A549 (cell line): ENCODE results near the gene DLG2. TPM values are rescaled to one million over a fixed set of nuclear protein-coding genes. Genes with fewer than 3 reads are reported as not detected.
"Not testable (repeated sequence)": the region's sequence is repeated elsewhere in the genome, so short reads cannot be mapped to it uniquely, and the experiment has no call there.

ENCODE experiments used
- ATAC-seq, 2 experiments: fragments of 200-7000 bp in 1 of 2; fragments of >200 bp in 1 of 2; cut with Nextera tagmentation in 1 of 2; cut with Tn5 transposase in 1 of 2; 3 replicates each; pipeline versions ENCODE4 v1.8.0 to v1.9.1; 2018 to 2020; ENCODE audit warnings: mild to moderate bottlenecking in 1 of 2, moderate library complexity in 1 of 2
- CTCF ChIA-PET: fragments of 300-600 bp; sonication (Branson Sonifier 250); formaldehyde crosslinking; extraction: SDS; loops from one replicate; lab custom pipeline; 2021; ENCODE audit warnings: antibody characterized with exemption, inconsistent platforms; lab: Yijun Ruan, JAX
- POLR2A ChIA-PET: fragments of 350-600 bp; formaldehyde crosslinking; extraction: SDS; loops from one replicate; lab custom pipeline; 2021; ENCODE audit warnings: antibody characterized with exemption, inconsistent platforms; lab: Yijun Ruan, JAX
- DNase-seq, 2 experiments: peaks; one replicate each; pipeline versions ENCODE4 v3.0.0 to v3.0.0-alpha.2; 2011 to 2016; ENCODE audit warnings: low read depth in 1 of 2, low spot score in 1 of 2
- FAIRE-seq: peaks from 2 replicates; lab custom pipeline; 2011; peaks lifted over from hg19 to GRCh38; lab: Jason Lieb, UNC
- H3K27ac ChIP-seq, 2 experiments: fragments of >200 bp; sonication (Bioruptor Twin); formaldehyde crosslinking; 3 replicates each; pipeline ENCODE4 v1.5.1; 2016 to 2017
- H3K4me1 ChIP-seq: fragments of >200 bp; sonication (Bioruptor Twin); formaldehyde crosslinking; 3 replicates; pipeline ENCODE4 v1.6.1; 2016
- H3K4me2 ChIP-seq: fragments of >200 bp; sonication (Bioruptor Twin); formaldehyde crosslinking; 3 replicates; pipeline ENCODE4 v1.6.1; 2016
- H3K4me3 ChIP-seq: fragments of >200 bp; sonication (Bioruptor Twin); formaldehyde crosslinking; 3 replicates; pipeline ENCODE4 v1.5.1; 2016
- H3K9me3 ChIP-seq: fragments of >200 bp; sonication (Bioruptor Twin); formaldehyde crosslinking; 3 replicates; pipeline ENCODE4 v1.6.1; 2016
- BHLHE40 ChIP-seq: IDR thresholded peaks from 2 replicates; pipeline ENCODE4 v1.6.1; 2012; ENCODE audit warnings: low read depth, low read length, inconsistent platforms
- CBX2 ChIP-seq: fragments of 200-600 bp; sonication (generic); IDR thresholded peaks from 2 replicates; pipeline ENCODE4 v1.6.1; 2016; ENCODE audit warnings: low read depth, mild to moderate bottlenecking, borderline replicate concordance
- CBX8 ChIP-seq: fragments of 200-600 bp; sonication (generic); IDR thresholded peaks from 2 replicates; pipeline ENCODE4 v1.6.1; 2016
- EHMT2 ChIP-seq: fragments of 200-600 bp; sonication (generic); IDR thresholded peaks from 2 replicates; pipeline ENCODE4 v1.6.1; 2016; ENCODE audit warnings: antibody characterized with exemption, low read depth, mild to moderate bottlenecking, moderate library complexity
- HEYL ChIP-seq: fragments of 250-450 bp; sonication (Bioruptor Pico); IDR thresholded peaks from 2 replicates; pipeline ENCODE4 v1.8.0; 2021; ENCODE audit warnings: mild to moderate bottlenecking, moderate library complexity
- HOXA7 ChIP-seq: fragments of 250-450 bp; sonication (Bioruptor Pico); IDR thresholded peaks from 2 replicates; pipeline ENCODE4 v1.5.0; 2020; ENCODE audit warnings: mild to moderate bottlenecking, moderate library complexity
- MAFK ChIP-seq: fragments of 450-650 bp; IDR thresholded peaks from 2 replicates; pipeline ENCODE4 v1.6.1; 2014; ENCODE audit not compliant: partially characterized antibody
- PBX3 ChIP-seq: IDR thresholded peaks from 2 replicates; pipeline ENCODE4 v1.6.1; 2012
- POLR2AphosphoS2 ChIP-seq: conservative IDR thresholded peaks from 2 replicates; pipeline ENCODE4 v1.6.1; 2012; ENCODE audit warnings: low read length, improper control_type of control experiment, inconsistent platforms
- REST ChIP-seq: fragments of 200-600 bp; sonication (generic); IDR thresholded peaks from 2 replicates; pipeline ENCODE4 v1.6.1; 2016; ENCODE audit warnings: antibody characterized with exemption, mild to moderate bottlenecking, moderate library complexity
- RNF2 ChIP-seq: fragments of 200-600 bp; sonication (generic); IDR thresholded peaks from 2 replicates; pipeline ENCODE4 v1.6.1; 2016; ENCODE audit warnings: low read depth, mild to moderate bottlenecking, antibody characterized with exemption, moderate library complexity, borderline replicate concordance
- ZSCAN20 ChIP-seq: fragments of 250-450 bp; sonication (Bioruptor Pico); IDR thresholded peaks from 2 replicates; pipeline ENCODE4 v1.8.0; 2022; ENCODE audit warnings: mild to moderate bottlenecking, moderate library complexity
- WGBS: methylation state at CpG from one replicate; pipeline ENCODE4 v1.1.6; 2017; ENCODE audit errors: missing lambda C conversion rate; 5-methylcytosine and 5-hydroxymethylcytosine counted together
- polyA plus RNA-seq, 4 experiments: library from polyadenylated mRNA; depleted of rRNA in 3 of 4; stranded (reverse); fragments of >200 nt; fragmentation: RNase III in 1 of 4; extraction: RNeasy Plus Mini Kit Qiagen cat#74134 plus additional on column Dnase treatment in 1 of 4; gene quantifications; 2 replicates in 3 of 4; 3 replicates in 1 of 4; pipeline ENCODE4 v1.2.3, GENCODE V29; 2011 to 2017
- TF ChIP-seq, protein P1 (sequence below): fragments of >200 bp; sonication (Bioruptor Twin); formaldehyde crosslinking; IDR thresholded peaks from 3 replicates; pipeline ENCODE4 v1.5.1; 2016

DLG2 gene
- polyA plus RNA-seq, 2 of the 4 experiments (the other 2 are of a cell fraction): 0.26 to 0.79 TPM

GRCh38 chr11:85377901-85378300, 249.2 kb downstream of the DLG2 start:
- CTCF ChIA-PET: interaction anchor here (1.5 kb wide), 1 partner anchor 9 kb away, joined by 4 read pairs; no protein-coding TSS in a partner anchor
- H3K27ac ChIP-seq: no peak overlapping the region
- H3K4me1 ChIP-seq: no peaks in the 10 kb centered on the region
- ATAC-seq (no peak), DNase-seq (no peak), FAIRE-seq (no peak)
- H3K4me3 ChIP-seq: no peak overlapping the region
- POLR2A ChIA-PET: no interaction called here
- no peaks in the 10 kb centered on the region for H3K9me3 ChIP-seq
- no peak for TF ChIP-seq PBX3
- TF ChIP-seq CBX2: no peak
- no peak for TF ChIP-seq POLR2AphosphoS2
- no peak for TF ChIP-seq ZSCAN20
- no peak for TF ChIP-seq RNF2
- TF ChIP-seq HOXA7 (CRISPR knock-in tag): no peak
- TF ChIP-seq CBX8: no peak
- TF ChIP-seq HEYL (CRISPR knock-in tag): no peak
- TF ChIP-seq MAFK: no peak
- no peak for TF ChIP-seq REST
- TF ChIP-seq EHMT2: no peak
- no peak overlapping the region for H3K4me2 ChIP-seq

- no peak for TF ChIP-seq BHLHE40
- FAIRE-seq: no peak
- Histone ChIP-seq H3K27ac (no peak overlapping the region), H3K4me1 (no peaks in the 10 kb centered on the region), H3K4me2 (no peak overlapping the region), H3K4me3 (no peak overlapping the region), H3K9me3 (no peaks in the 10 kb centered on the region)
- CTCF ChIA-PET: no interaction called here
- DNase-seq: no peak
- ATAC-seq: no peak
- WGBS: 42% methylated on average over 6 of the region's 6 CpGs
- POLR2A ChIA-PET: no interaction called here
These were observed 267.3 kb downstream of the DLG2 start for GRCh38 chr11:85359859-85360258.

GRCh38 chr11:85355921-85356320, 271.2 kb downstream of the DLG2 start:
- Histone ChIP-seq H3K4me2 (no peak overlapping the region), H3K27ac (no peak overlapping the region), H3K4me3 (no peak overlapping the region), H3K9me3 (no peaks in the 10 kb centered on the region), H3K4me1 (no peaks in the 10 kb centered on the region)
- FAIRE-seq (no peak), ATAC-seq (no peak), DNase-seq (no peak)
- POLR2A ChIA-PET: no interaction called here
- TF ChIP-seq, protein P1, sequence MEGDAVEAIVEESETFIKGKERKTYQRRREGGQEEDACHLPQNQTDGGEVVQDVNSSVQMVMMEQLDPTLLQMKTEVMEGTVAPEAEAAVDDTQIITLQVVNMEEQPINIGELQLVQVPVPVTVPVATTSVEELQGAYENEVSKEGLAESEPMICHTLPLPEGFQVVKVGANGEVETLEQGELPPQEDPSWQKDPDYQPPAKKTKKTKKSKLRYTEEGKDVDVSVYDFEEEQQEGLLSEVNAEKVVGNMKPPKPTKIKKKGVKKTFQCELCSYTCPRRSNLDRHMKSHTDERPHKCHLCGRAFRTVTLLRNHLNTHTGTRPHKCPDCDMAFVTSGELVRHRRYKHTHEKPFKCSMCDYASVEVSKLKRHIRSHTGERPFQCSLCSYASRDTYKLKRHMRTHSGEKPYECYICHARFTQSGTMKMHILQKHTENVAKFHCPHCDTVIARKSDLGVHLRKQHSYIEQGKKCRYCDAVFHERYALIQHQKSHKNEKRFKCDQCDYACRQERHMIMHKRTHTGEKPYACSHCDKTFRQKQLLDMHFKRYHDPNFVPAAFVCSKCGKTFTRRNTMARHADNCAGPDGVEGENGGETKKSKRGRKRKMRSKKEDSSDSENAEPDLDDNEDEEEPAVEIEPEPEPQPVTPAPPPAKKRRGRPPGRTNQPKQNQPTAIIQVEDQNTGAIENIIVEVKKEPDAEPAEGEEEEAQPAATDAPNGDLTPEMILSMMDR: no peak
- CTCF ChIA-PET: no interaction called here

DNA sequence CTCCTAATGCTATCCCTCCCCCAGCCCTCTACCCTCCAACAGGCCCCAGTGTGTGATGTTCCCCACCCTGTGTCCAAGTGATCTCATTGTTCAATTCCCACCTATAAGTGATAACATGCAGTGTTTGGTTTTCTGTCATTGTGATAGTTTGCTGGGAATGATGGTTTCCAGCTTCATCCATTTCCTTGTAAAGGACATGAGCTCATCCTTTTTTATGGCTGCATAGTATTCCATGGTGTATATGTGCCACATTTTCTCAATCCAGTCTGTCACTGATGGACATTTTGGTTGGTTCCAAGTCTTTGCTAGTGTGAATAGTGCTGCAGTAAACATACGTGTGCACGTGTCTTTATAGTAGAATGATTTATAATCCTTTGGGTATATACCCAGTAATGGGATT, 277.6 kb downstream of the DLG2 start:
- POLR2A ChIA-PET, H3K9me3 ChIP-seq, H3K4me3 ChIP-seq, H3K27ac ChIP-seq, ATAC-seq, H3K4me1 ChIP-seq, CTCF ChIA-PET, DNase-seq, H3K4me2 ChIP-seq, FAIRE-seq: not testable (repeated sequence)
- 36% methylated on average over 2 of the region's 2 CpGs for WGBS
